Activated CD4-positive, alpha-beta memory T cell treated with anti-CD3 and anti-CD28 coated beads, Interleukin-2, amount 10 ng/mL, durations not matched to agents 7 days and 5 days (primary cell): ENCODE data around the gene ANKRD12. TPM values are rescaled to one million over a fixed set of nuclear protein-coding genes. Genes with fewer than 3 reads are reported as not detected.
A peak's percentile ranks its signal among the peaks of the same experiment; 100 is the strongest.
"Not testable (repeated sequence)": the region's sequence is repeated elsewhere in the genome, so short reads cannot be mapped to it uniquely, and the experiment has no call there.

Experiments
- CTCF ChIA-PET: fragments of 350-600 bp; sonication (Branson Sonifier 250); formaldehyde crosslinking; loops from one replicate; lab custom pipeline; 2021; ENCODE audit warnings: antibody characterized with exemption, inconsistent platforms; lab: Charles Lee
- POLR2A ChIA-PET: fragments of 350-600 bp; sonication (Branson Sonifier 250); formaldehyde crosslinking; loops from one replicate; lab custom pipeline; 2021; ENCODE audit warnings: antibody characterized with exemption; lab: Charles Lee
- DNase-seq: peaks from one replicate; pipeline ENCODE4 v3.0.0-alpha.2; 2020
- H3K27ac Mint-ChIP-seq: one replicate; pipeline ENCODE4 v1.8.0; 2021; ENCODE audit warnings: mild to moderate bottlenecking, mixed read lengths
- H3K27me3 Mint-ChIP-seq: one replicate; pipeline ENCODE4 v1.8.0; 2021; ENCODE audit warnings: mixed read lengths
- H3K36me3 Mint-ChIP-seq: one replicate; pipeline ENCODE4 v1.8.0; 2021; ENCODE audit warnings: low read depth, mixed read lengths
- H3K4me1 Mint-ChIP-seq: one replicate; pipeline ENCODE4 v1.8.0; 2021; ENCODE audit warnings: mixed read lengths
- H3K4me3 Mint-ChIP-seq: one replicate; pipeline ENCODE4 v1.8.0; 2021; ENCODE audit warnings: mild to moderate bottlenecking, mixed read lengths
- H3K9me3 Mint-ChIP-seq: one replicate; pipeline ENCODE4 v1.8.0; 2021; ENCODE audit warnings: mixed read lengths
- total RNA-seq, 2 experiments: library from RNA; stranded (reverse); gene quantifications; one replicate each; pipeline ENCODE4 v1.2.3, GENCODE V29; 2021

ANKRD12 gene
- total RNA-seq: 100 to 1,000 TPM; 103 to 111 TPM

- no peaks in the 10 kb centered on the region for H3K9me3 Mint-ChIP-seq
- peaks cover 64% of the 10 kb centered on the region for H3K36me3 Mint-ChIP-seq
- H3K4me3 Mint-ChIP-seq: peak within 1 kb of the TSS; percentile 86
- CTCF ChIA-PET: interaction anchor here (1.0 to 4.6 kb wide), 5 partner anchors 10 to 54 kb away, joined by 3 to 23 read pairs (median 3); partner anchors contain the start of gene NDUFV2
- POLR2A ChIA-PET: interaction anchor here (0.7 to 20.9 kb wide), 17 partner anchors 9 to 778 kb away, joined by 3 to 752 read pairs (median 9); partner anchors contain the start of genes NDUFV2, RALBP1, TWSG1 and VAPA
- H3K27ac Mint-ChIP-seq: peak within 1 kb of the TSS; percentile 96
- no peaks in the 10 kb centered on the region for H3K27me3 Mint-ChIP-seq
- H3K4me1 Mint-ChIP-seq: peaks cover 60% of the 10 kb centered on the region
- peak; percentile 99 for DNase-seq
Observed at GRCh38 chr18:9136315-9137155, at the start of gene ANKRD12. ANKRD12 (plus strand) TSS chr18:9136781; CDS start chr18:9182433, 45,652 bp downstream.

- H3K36me3 Mint-ChIP-seq: peaks cover 51% of the 10 kb centered on the region
- ChIA-PET POLR2A (interaction anchor here (16.3 to 27.5 kb wide), 4 partner anchors 2 to 52 kb away, joined by 479 to 1351 read pairs (median 1052); partner anchors contain the start of genes ANKRD12 and NDUFV2), CTCF (no interaction called here)
- DNase-seq: no peak
- peak overlapping the region; percentile 98 for H3K27ac Mint-ChIP-seq
- peak overlapping the region; percentile 28 for H3K4me3 Mint-ChIP-seq
- H3K9me3 Mint-ChIP-seq: peaks cover 6% of the 10 kb centered on the region
- peaks cover 93% of the 10 kb centered on the region for H3K4me1 Mint-ChIP-seq
- H3K27me3 Mint-ChIP-seq: no peaks in the 10 kb centered on the region
Observed at GRCh38 chr18:9087144-9087543, 49.4 kb upstream of the ANKRD12 start.

GRCh38 chr18:9088252-9088651, 48.3 kb upstream of the ANKRD12 start:
- no peak for DNase-seq
- Mint-ChIP-seq H3K9me3 (peaks cover 6% of the 10 kb centered on the region), H3K36me3 (peaks cover 51% of the 10 kb centered on the region), H3K4me3 (peak overlapping the region; percentile 90), H3K27ac (peak overlapping the region; percentile 98), H3K4me1 (peaks cover 93% of the 10 kb centered on the region), H3K27me3 (no peaks in the 10 kb centered on the region)
- ChIA-PET CTCF (interaction anchor here (0.6 to 1.2 kb wide), 2 partner anchors 29 to 55 kb away, joined by 3 read pairs; no protein-coding TSS in a partner anchor), POLR2A (interaction anchor here (16.3 to 27.5 kb wide), 4 partner anchors 4 to 51 kb away, joined by 479 to 1351 read pairs (median 1052); partner anchors contain the start of genes ANKRD12 and NDUFV2)

- not testable (repeated sequence) for H3K27me3 Mint-ChIP-seq, DNase-seq, H3K9me3 Mint-ChIP-seq
- Mint-ChIP-seq H3K4me3 (peak overlapping the region; percentile 90), H3K27ac (peak overlapping the region; percentile 98), H3K4me1 (peaks cover 92% of the 10 kb centered on the region), H3K36me3 (peaks cover 52% of the 10 kb centered on the region)
- ChIA-PET POLR2A (interaction anchor here (16.3 to 27.5 kb wide), 4 partner anchors 4 to 51 kb away, joined by 479 to 1351 read pairs (median 1052); partner anchors contain the start of genes ANKRD12 and NDUFV2), CTCF (interaction anchor here (1.2 to 1.7 kb wide), 2 partner anchors 15 to 54 kb away, joined by 3 to 7 read pairs; no protein-coding TSS in a partner anchor)
Observed at GRCh38 chr18:9088727-9089126, 47.9 kb upstream of the ANKRD12 start.

- no peaks in the 10 kb centered on the region for H3K27me3 Mint-ChIP-seq
- no peak for DNase-seq
- H3K9me3 Mint-ChIP-seq: peaks cover 6% of the 10 kb centered on the region
- peak overlapping the region; percentile 90 for H3K4me3 Mint-ChIP-seq
- peaks cover 53% of the 10 kb centered on the region for H3K36me3 Mint-ChIP-seq
- H3K27ac Mint-ChIP-seq: peak overlapping the region; percentile 98
- H3K4me1 Mint-ChIP-seq: peaks cover 94% of the 10 kb centered on the region
- ChIA-PET CTCF (interaction anchor here (1.1 to 2.9 kb wide), 8 partner anchors 8 to 57 kb away, joined by 3 to 15 read pairs (median 4); partner anchors contain the start of gene NDUFV2), POLR2A (interaction anchor here (1.2 to 27.5 kb wide), 8 partner anchors 6 to 823 kb away, joined by 3 to 1351 read pairs (median 246); partner anchors contain the start of genes ANKRD12, NDUFV2 and VAPA)
Observed at GRCh38 chr18:9090578-9090977, 46.0 kb upstream of the ANKRD12 start.

- Mint-ChIP-seq H3K27ac (peak overlapping the region; percentile 98), H3K9me3 (peaks cover 4% of the 10 kb centered on the region), H3K36me3 (peaks cover 49% of the 10 kb centered on the region), H3K4me3 (peak overlapping the region; percentile 90), H3K4me1 (peaks cover 94% of the 10 kb centered on the region), H3K27me3 (no peaks in the 10 kb centered on the region)
- CTCF ChIA-PET: interaction anchor here (0.9 to 2.9 kb wide), 4 partner anchors 8 to 53 kb away, joined by 3 to 15 read pairs (median 6); partner anchors contain the start of gene NDUFV2
- POLR2A ChIA-PET: interaction anchor here (1.2 to 27.5 kb wide), 8 partner anchors 6 to 823 kb away, joined by 3 to 1351 read pairs (median 246); partner anchors contain the start of genes ANKRD12, NDUFV2 and VAPA
- peak; percentile 59 for DNase-seq
Observed at GRCh38 chr18:9091066-9091476, 45.5 kb upstream of the ANKRD12 start.

GRCh38 chr18:9092665-9093064, 43.9 kb upstream of the ANKRD12 start:
- Mint-ChIP-seq H3K4me3 (no peak overlapping the region), H3K4me1 (peaks cover 91% of the 10 kb centered on the region), H3K36me3 (peaks cover 38% of the 10 kb centered on the region), H3K27ac (peak overlapping the region; percentile 98), H3K9me3 (no peaks in the 10 kb centered on the region), H3K27me3 (no peaks in the 10 kb centered on the region)
- CTCF ChIA-PET: interaction anchor here (2.9 to 4.7 kb wide), 2 partner anchors 10 kb away, joined by 15 to 19 read pairs; no protein-coding TSS in a partner anchor
- DNase-seq: no peak
- POLR2A ChIA-PET: interaction anchor here (2.7 to 27.5 kb wide), 4 partner anchors 4 to 47 kb away, joined by 17 to 1351 read pairs (median 1052); partner anchors contain the start of genes ANKRD12 and NDUFV2

GRCh38 chr18:9093109-9093508, 43.5 kb upstream of the ANKRD12 start:
- Mint-ChIP-seq H3K4me1 (peaks cover 90% of the 10 kb centered on the region), H3K27ac (peak overlapping the region; percentile 98), H3K36me3 (peaks cover 34% of the 10 kb centered on the region)
- not testable (repeated sequence) for H3K9me3 Mint-ChIP-seq, H3K4me3 Mint-ChIP-seq, H3K27me3 Mint-ChIP-seq, DNase-seq
- CTCF ChIA-PET: interaction anchor here (0.7 to 4.7 kb wide), 2 partner anchors 10 to 470 kb away, joined by 3 to 19 read pairs; no protein-coding TSS in a partner anchor
- POLR2A ChIA-PET: interaction anchor here (1.0 to 27.5 kb wide), 6 partner anchors 4 to 156 kb away, joined by 3 to 1351 read pairs (median 384); partner anchors contain the start of genes ANKRD12 and NDUFV2

GRCh38 chr18:9094307-9095226, 42.0 kb upstream of the ANKRD12 start:
- Mint-ChIP-seq H3K4me3 (peak overlapping the region; percentile 62), H3K4me1 (peaks cover 77% of the 10 kb centered on the region), H3K9me3 (no peaks in the 10 kb centered on the region), H3K27me3 (no peaks in the 10 kb centered on the region), H3K36me3 (peaks cover 21% of the 10 kb centered on the region), H3K27ac (peak overlapping the region; percentile 98)
- ChIA-PET CTCF (interaction anchor here (0.6 to 4.7 kb wide), 2 partner anchors 12 to 14 kb away, joined by 3 to 19 read pairs; no protein-coding TSS in a partner anchor), POLR2A (interaction anchor here (0.8 to 27.5 kb wide), 7 partner anchors 2 to 155 kb away, joined by 3 to 1351 read pairs (median 17); partner anchors contain the start of genes ANKRD12 and NDUFV2)
- peak; percentile 66 for DNase-seq

- Mint-ChIP-seq H3K4me1 (peaks cover 71% of the 10 kb centered on the region), H3K9me3 (no peaks in the 10 kb centered on the region), H3K27ac (peak overlapping the region; percentile 98), H3K4me3 (peak overlapping the region; percentile 62), H3K36me3 (peaks cover 13% of the 10 kb centered on the region), H3K27me3 (no peaks in the 10 kb centered on the region)
- CTCF ChIA-PET: interaction anchor here (1.0 to 4.7 kb wide), 2 partner anchors 13 to 14 kb away, joined by 4 to 19 read pairs; no protein-coding TSS in a partner anchor
- DNase-seq: peak; percentile 77
- POLR2A ChIA-PET: interaction anchor here (0.7 to 27.5 kb wide), 11 partner anchors 2 to 44 kb away, joined by 3 to 1351 read pairs (median 14); partner anchors contain the start of genes ANKRD12 and NDUFV2
Observed at GRCh38 chr18:9095297-9096006, 41.1 kb upstream of the ANKRD12 start.
